Suppressor macrophage treated with lipopolysaccharide for 4 hours (primary cell): ENCODE measurements around the gene POLN.

ENCODE experiments used
- DNase-seq: peaks from one replicate; pipeline ENCODE4 v3.0.0-alpha.2; 2020

The POLN gene

GRCh38 chr4:2241410-2242353 lies at the start of gene POLN, which contains the start of gene HAUS3:
Gene POLN, minus strand, starts transcription at chr4:2242121. Its CDS starts 12,890 bp downstream, at chr4:2229231.
Gene HAUS3, minus strand, starts transcription at chr4:2242121. Its CDS starts 1,175 bp downstream, at chr4:2240946.
- DNase-seq = peak; percentile 100

GRCh38 chr4:2290974-2291704 lies 49.2 kb upstream of the POLN start:
- no peak for DNase-seq

- DNase-seq = no peak
Observed at GRCh38 chr4:2290488-2290887, 48.6 kb upstream of the POLN start.

GRCh38 chr4:2289955-2290333 lies 48.0 kb upstream of the POLN start:
- DNase-seq = no peak

- DNase-seq = no peak
Observed at GRCh38 chr4:2289311-2289954, 47.5 kb upstream of the POLN start.

- DNase-seq = no peak
Observed at GRCh38 chr4:2288051-2288541, 46.2 kb upstream of the POLN start.

GRCh38 chr4:2287594-2287915 lies 45.6 kb upstream of the POLN start:
- DNase-seq = no peak

GRCh38 chr4:2286904-2287593 lies 45.1 kb upstream of the POLN start:
- no peak for DNase-seq

- no peak for DNase-seq
Observed at GRCh38 chr4:2285613-2286381, 43.9 kb upstream of the POLN start.

- peak; percentile 6 for DNase-seq
Observed at GRCh38 chr4:2284934-2285612, 43.2 kb upstream of the POLN start.

- no peak for DNase-seq
Observed at GRCh38 chr4:2284161-2284933, 42.4 kb upstream of the POLN start.

GRCh38 chr4:2283199-2283711 lies 41.3 kb upstream of the POLN start:
- DNase-seq = no peak

GRCh38 chr4:2281575-2282343 lies 39.8 kb upstream of the POLN start:
- peak; percentile 8 for DNase-seq

GRCh38 chr4:2280531-2281300 lies 38.8 kb upstream of the POLN start:
- DNase-seq = no peak

- no peak for DNase-seq
Observed at GRCh38 chr4:2277956-2278355, 36.0 kb upstream of the POLN start.

GRCh38 chr4:2276581-2277325 lies 34.8 kb upstream of the POLN start:
- no peak for DNase-seq

- DNase-seq = no peak
Observed at GRCh38 chr4:2275546-2276251, 33.8 kb upstream of the POLN start.
